Stimulated activated CD4-positive, alpha-beta T cell treated with anti-CD3 and anti-CD28 coated beads, Interleukin-4, amount 100 ng/mL, for 24 hours (primary cell): ENCODE measurements around the gene TRPC3.
"Not testable (repeated sequence)": the region's sequence is repeated elsewhere in the genome, so short reads cannot be mapped to it uniquely, and the experiment has no call there.

Source experiments
- DNase-seq: peaks from one replicate; pipeline ENCODE4 v3.0.0-alpha.2; 2020

TRPC3 gene

GRCh38 chr4:121943941-121944340 lies 7.9 kb downstream of the TRPC3 start:
- peak; percentile 9 for DNase-seq

- no peak for DNase-seq
Measured at GRCh38 chr4:121939690-121940089, 12.2 kb downstream of the TRPC3 start.

DNA sequence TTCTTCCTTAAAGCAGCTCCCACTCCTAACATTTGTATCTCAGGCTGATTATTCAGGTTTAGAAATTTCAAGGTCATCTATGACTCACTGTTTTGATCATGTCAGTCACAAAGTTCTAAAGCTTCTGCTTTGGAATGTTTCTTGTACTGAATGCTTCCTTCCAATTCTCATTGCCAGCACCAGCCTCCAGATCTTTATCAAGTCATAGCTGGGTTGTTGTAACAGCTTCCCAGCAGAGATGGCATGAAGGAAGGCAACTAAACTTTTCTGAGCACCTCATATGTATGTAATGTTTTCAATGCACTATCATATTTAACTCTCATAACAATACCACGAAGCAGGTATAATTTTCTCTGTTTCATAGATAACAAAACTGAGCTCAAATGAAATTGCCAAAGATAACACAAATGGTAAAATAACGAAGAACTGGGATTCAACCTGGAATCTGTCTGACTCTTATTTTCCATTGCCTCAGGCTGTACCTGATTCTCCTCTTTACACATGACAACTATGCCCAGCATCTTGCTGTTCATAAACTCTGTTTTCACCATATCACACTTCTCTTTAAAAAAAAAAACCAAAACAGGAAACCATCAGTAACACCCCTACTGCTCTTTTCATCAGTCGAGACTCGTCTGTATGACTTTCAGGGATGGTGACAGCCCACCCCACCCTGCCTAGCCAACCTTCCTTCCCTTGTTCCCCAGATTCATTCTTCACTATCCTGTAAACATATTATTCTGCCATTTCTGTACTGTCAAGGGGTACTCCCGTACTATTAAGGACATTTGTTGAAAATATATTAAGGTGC lies 13.4 kb downstream of the TRPC3 start:
- DNase-seq: no peak

- DNase-seq: no peak
Measured at GRCh38 chr4:121936101-121936500, 15.8 kb downstream of the TRPC3 start.

DNA sequence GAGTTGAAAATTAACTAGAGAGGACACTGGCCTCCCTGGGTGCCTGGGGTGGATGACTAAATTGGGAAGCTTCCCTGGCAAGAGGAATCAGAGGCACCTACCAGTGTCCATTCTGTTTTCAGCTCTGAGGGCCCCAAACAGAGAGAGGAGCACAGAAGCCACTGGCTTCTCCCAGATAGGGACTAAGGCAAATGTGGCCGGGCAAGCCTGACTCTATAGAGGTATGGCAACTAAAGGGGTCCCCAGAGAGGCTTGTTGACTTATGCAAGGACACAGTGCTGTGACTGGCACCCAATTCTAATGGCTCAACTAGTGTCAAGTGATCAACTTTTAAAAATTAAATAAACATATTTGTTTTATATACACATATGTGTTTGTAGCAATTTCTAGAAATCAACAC lies 17.2 kb downstream of the TRPC3 start:
- DNase-seq: no peak

- DNase-seq: no peak
Measured at GRCh38 chr4:121932212-121932974, 19.5 kb downstream of the TRPC3 start.

DNA sequence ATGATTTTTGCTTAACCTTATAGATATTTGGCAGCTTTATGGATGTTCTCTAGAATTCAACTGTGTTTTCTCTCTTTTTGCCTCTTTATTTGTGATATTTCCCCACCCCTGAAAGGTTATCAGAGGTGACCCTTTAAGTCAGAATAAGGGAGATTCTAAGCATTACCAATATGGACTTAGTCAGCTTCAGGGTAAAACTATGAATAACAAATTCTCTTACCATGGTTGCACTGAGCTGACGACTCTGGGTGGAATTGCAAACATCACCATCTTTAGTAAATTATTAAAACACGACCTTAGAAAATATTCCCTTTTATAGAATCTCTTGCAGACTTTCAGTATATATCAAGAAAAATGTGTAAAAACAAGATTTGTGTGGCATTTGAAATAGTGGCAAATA lies 21.6 kb downstream of the TRPC3 start:
- no peak for DNase-seq

DNA sequence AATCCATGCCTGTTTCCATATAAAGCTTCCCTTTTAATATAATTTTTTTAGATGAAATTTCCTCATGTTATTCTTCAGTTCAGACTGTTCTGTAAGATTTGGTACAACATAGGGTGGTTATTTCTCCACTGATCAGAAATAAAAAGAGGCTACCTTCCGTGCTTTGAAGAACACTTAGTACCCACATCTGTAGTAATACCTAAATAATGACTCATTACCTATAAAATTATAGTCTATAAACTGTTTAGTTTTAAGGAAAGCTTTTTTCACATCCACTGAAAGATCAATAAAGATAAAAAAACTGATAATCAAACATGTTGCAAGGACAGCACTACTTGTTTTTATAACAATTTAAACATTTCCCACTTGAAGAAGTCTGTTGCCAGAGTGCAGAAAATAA lies 23.9 kb downstream of the TRPC3 start:
- no peak for DNase-seq

DNA sequence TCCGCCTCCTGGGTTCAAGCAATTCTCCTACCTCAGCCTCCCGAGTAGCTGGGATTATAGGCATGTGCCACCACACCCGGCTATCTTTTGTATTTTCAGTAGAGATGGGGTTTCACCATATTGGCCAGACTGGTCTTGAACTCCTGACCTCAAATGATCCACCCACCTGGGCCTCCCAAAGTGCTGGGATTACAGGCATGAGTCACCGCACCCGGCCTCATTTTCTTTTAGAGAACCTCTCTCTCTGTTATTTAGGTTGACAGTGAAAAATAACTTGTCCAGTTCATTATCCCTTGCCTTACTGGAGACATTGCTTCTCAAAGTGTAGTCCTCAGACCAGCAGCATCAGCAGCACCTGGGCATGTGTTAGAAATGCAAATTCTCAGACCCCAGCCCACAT lies 25.4 kb downstream of the TRPC3 start:
- DNase-seq: not testable (repeated sequence)

GRCh38 chr4:121923306-121923705 lies 28.6 kb downstream of the TRPC3 start:
- no peak for DNase-seq

GRCh38 chr4:121913667-121914066 lies 38.2 kb downstream of the TRPC3 start:
- no peak for DNase-seq

DNA sequence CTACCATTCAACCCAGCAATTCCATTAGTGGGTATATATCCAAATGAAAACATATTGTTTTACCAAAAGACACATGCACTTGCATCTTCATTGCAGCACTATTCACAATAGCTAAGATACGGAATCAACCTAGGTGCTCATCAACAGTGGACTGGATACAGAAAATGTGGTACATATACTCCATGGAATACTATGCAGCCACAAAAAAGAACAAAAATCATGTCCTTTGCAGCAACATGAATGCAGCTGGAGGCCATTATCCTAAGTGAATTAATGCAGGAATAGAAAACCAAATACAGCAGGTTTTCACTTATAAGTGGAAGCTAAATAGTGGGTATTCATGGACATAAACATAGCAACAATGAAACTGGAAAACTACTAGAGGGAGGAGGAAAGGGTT lies 43.5 kb downstream of the TRPC3 start:
- no peak for DNase-seq

DNA sequence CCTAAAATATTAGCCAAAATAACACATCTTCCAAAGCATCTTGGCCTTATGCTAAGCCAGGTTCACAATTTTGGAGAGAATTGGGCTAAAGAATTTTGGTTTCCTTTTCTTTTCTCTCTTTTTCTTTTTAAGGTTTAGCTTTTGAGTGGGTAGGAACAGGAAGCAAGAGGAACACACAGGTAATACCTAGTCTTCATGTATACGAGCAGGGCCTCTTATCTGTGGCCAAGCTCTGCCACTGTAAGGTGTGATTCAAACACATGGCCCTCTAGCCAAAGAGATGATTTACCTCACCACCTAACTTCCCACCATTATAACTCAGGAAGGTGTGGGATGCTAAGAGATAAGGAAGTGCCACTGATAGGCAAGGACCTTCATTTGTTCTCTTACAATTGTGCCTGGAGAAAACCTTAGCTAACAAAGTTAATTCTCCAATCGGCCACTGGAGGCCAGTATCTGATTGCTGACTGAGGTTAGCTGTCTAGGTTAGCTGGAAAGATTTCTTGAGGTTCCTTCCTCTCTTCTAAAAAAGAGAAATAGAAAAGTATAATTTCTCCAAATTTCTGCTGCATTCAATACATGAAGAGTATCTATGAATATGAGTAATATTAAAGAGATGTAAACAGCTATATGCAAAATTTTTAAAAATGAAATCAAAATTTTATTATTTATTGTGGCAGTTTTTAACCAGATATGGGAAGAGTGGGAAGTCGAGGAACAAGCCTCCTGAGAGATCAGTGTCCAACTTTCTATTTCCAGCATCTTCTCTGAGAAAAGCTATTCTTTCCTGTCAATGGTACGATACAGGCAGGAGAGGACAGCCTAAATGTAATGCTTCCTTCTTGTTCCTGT lies 51.5 kb downstream of the TRPC3 start:
- DNase-seq: peak; percentile 61

DNA sequence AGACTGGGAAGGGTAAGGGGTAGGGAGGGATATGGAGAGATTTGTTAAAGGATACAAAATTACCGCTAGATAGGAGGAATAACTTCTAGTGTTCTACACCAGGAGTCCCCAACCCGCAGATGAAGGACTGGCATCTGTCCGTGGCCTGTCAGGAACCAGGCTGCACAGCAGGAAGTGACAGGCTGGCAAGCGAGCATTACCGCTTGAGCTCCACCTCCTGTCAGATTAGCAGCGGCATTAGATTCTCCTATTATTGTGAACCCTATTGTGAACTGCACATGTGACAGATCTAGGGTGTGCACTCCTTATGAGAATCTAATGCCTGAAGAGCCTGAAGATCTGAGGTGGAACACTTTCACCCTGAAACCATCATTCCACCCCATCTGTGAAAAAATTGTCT lies 53.7 kb downstream of the TRPC3 start:
- peak; percentile 4 for DNase-seq

DNA sequence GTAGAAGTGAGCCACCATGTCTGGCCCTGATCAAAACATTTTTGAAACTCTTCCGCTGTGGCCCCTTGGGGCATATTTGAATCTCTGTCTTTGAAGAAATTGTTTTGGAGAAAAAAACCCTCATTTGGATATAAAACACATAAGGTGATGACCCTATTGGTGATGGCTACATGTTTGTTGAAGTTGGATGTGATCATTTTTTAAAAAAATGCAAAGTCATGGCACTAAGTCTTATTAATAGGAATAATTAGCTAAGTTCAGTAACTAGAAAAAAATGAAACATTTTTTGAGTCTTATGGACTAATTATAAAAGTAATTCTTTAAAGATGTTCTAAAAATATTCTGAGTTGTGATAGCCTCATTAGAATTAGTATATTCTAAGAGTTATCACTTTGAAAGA lies 63.7 kb downstream of the TRPC3 start:
- no peak for DNase-seq

GRCh38 chr4:121885115-121885514 lies 66.7 kb downstream of the TRPC3 start:
- no peak for DNase-seq

GRCh38 chr4:121881158-121881557 lies 70.7 kb downstream of the TRPC3 start:
- DNase-seq: no peak

GRCh38 chr4:121879135-121879534 lies 72.7 kb downstream of the TRPC3 start:
- DNase-seq: no peak

DNA sequence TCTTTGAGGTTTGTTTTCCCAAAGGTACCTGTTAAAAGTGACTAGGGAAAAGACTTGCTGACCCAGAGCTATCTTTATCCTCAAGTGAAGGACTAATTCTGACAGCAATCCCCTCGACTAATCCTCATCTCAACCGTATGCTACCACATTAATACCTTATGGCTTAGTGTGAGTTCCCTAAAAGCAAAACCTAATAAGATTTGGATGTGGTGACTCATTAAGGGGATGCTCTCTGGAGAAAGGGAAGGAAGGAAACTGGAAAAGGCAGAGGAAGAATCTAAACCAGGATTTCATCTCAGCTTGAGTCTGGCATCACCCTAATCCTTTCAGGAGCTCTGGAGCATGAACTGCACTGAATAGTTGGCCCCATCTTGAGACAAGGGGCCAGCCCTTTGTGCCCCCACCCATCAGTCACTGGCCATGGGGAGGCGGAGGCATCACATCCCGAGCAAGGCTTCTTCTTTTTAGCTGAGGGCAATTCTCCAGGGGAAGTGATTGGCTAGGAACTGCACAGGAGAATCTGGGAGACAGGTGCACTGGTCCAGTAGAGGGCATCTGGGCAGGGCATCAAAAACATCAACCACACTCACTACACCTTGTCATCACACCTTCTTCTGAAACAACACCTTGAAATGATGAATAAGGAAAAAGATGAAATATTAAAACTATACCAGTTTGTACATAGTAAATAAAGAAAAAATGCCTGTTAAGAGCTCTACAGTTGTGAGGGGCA lies 74.7 kb downstream of the TRPC3 start:
- DNase-seq: no peak

DNA sequence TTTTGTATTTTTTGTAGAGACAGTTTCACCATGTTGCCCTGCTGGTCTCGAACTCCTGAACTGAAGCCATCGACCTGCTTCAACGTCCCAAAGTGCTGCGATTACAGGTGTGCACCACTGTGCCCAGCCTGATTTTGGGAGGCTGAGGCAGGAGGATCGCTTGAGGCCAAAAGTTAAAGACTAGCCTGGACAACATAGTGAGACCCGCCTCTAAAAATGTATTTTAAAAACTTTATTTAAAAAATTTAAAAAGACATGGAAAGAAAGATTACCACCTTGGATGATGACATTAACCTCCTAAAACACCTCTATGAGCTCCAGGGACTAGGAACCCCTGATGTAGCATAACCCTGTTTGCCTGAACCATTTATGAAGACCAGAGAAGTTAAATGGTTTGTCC lies 75.8 kb downstream of the TRPC3 start:
- DNase-seq: no peak

DNA sequence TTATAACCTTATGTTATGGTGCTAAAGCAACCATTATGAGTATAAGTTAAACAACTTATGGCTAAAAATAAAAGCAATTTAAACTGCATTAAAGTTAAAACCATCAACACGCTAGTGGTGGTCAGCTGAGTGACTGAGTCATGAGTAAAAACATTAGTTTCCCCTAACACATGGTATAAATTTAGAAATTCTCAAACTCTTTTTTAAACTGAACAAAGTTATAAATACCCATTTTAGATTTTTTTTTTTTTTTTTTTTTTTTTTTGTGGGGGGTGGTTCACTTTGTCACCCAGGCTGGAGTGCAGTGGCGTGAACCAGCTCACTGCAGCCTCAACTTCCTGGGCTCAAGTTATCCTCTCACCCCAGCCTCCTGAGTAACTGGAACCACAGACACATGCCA lies 76.2 kb downstream of the TRPC3 start:
- no peak for DNase-seq

- DNase-seq: no peak
Measured at GRCh38 chr4:121873604-121874003, 78.3 kb downstream of the TRPC3 start.
